ENCODE data around the gene MYO9A. TPM values are rescaled to one million over a fixed set of nuclear protein-coding genes. Genes with fewer than 3 reads are reported as not detected.
A peak's percentile ranks its signal among the peaks of the same experiment; 100 is the strongest.

The MYO9A gene
- total RNA-seq, 6 experiments from 2014 or later, result 25.3 to 29.1 (median 27.3) TPM

GRCh38 chr15:71807125-71807629, 310.8 kb downstream of the MYO9A start:
- H3K27me3 Mint-ChIP-seq (ENCODE audit: insufficient read depth), result peaks cover 5% of the 10 kb centered on the region
- peaks cover 40% of the 10 kb centered on the region for H3K4me1 Mint-ChIP-seq (ENCODE audit: low read depth)
- H3K9me3 Mint-ChIP-seq, result no peaks in the 10 kb centered on the region
- TF ChIP-seq CTCF (IDR thresholded peaks at IDR 0.05), result no peak
- H3K36me3 Mint-ChIP-seq (ENCODE audit: low read depth), result no peaks in the 10 kb centered on the region
- no peak overlapping the region; the same call in 1 of the 2 replicates for H3K27ac Mint-ChIP-seq
- no peak for DNase-seq
- no peak overlapping the region for H3K4me3 Mint-ChIP-seq

GRCh38 chr15:71806452-71806931, 311.5 kb downstream of the MYO9A start:
- Mint-ChIP-seq H3K4me3 (no peak overlapping the region), H3K9me3 (no peaks in the 10 kb centered on the region), H3K27ac (no peak overlapping the region), H3K27me3 (ENCODE audit: insufficient read depth) (peaks cover 6% of the 10 kb centered on the region), H3K4me1 (ENCODE audit: low read depth) (peaks cover 40% of the 10 kb centered on the region), H3K36me3 (ENCODE audit: low read depth) (no peaks in the 10 kb centered on the region)
- no peak for TF ChIP-seq CTCF (IDR thresholded peaks at IDR 0.05)
- DNase-seq, result peak; percentile 41

GRCh38 chr15:71804695-71805470, 313.1 kb downstream of the MYO9A start:
- peaks cover 8% of the 10 kb centered on the region for H3K27me3 Mint-ChIP-seq (ENCODE audit: insufficient read depth)
- DNase-seq, result no peak
- H3K27ac Mint-ChIP-seq, result no peak overlapping the region
- H3K4me3 Mint-ChIP-seq, result no peak overlapping the region
- no peaks in the 10 kb centered on the region for H3K9me3 Mint-ChIP-seq
- H3K36me3 Mint-ChIP-seq (ENCODE audit: low read depth), result no peaks in the 10 kb centered on the region
- no peak for TF ChIP-seq CTCF (IDR thresholded peaks at IDR 0.05)
- H3K4me1 Mint-ChIP-seq (ENCODE audit: low read depth), result peaks cover 56% of the 10 kb centered on the region

GRCh38 chr15:71804226-71804625, 313.7 kb downstream of the MYO9A start:
- peaks cover 56% of the 10 kb centered on the region for H3K4me1 Mint-ChIP-seq (ENCODE audit: low read depth)
- no peak for TF ChIP-seq CTCF (IDR thresholded peaks at IDR 0.05)
- H3K4me3 Mint-ChIP-seq, result no peak overlapping the region

GRCh38 chr15:71802770-71803169, 315.2 kb downstream of the MYO9A start:
- TF ChIP-seq CTCF (IDR thresholded peaks at IDR 0.05), result peak; percentile 74
- Mint-ChIP-seq H3K4me1 (ENCODE audit: low read depth) (peaks cover 48% of the 10 kb centered on the region), H3K9me3 (no peaks in the 10 kb centered on the region), H3K27me3 (ENCODE audit: insufficient read depth) (peaks cover 5% of the 10 kb centered on the region), H3K4me3 (no peak overlapping the region), H3K36me3 (ENCODE audit: low read depth) (no peaks in the 10 kb centered on the region), H3K27ac (no peak overlapping the region; the same call in 1 of the 2 replicates)
- no peak for DNase-seq

More at GRCh38 chr15:71804226-71804625, 313.7 kb downstream of the MYO9A start:
- DNase-seq, result no peak
- Mint-ChIP-seq H3K36me3 (ENCODE audit: low read depth) (no peaks in the 10 kb centered on the region), H3K27ac (no peak overlapping the region), H3K9me3 (no peaks in the 10 kb centered on the region), H3K27me3 (ENCODE audit: insufficient read depth) (peaks cover 8% of the 10 kb centered on the region)

Measured in HFFc6 (cell line).